GM18951 (cell line): ENCODE results near the gene FAM83G.

Experiments used
- POLR2A ChIP-seq: IDR thresholded peaks from 4 replicates; pipeline ENCODE4 v1.6.1; 2011; ENCODE audit warnings: mild to moderate bottlenecking; ENCODE audit not compliant: insufficient read length, insufficient read depth; ENCODE audit errors: extremely low read depth
- in situ Hi-C: fragments of 300-500 bp; cut with MboI; formaldehyde crosslinking; loops from one replicate; pipeline ENCODE4 v1.12.0; 2022; ENCODE audit warnings: low sequenced_read_pairs, mixed read lengths, inconsistent platforms; ENCODE audit not compliant: unreplicated experiment

The FAM83G gene

GRCh38 chr17:18993905-18994526 lies 10.5 kb downstream of the FAM83G start:
- TF ChIP-seq POLR2A, result no peak
- in situ Hi-C loops, result no loop called here

- in situ Hi-C loops, result no loop called here
- no peak for TF ChIP-seq POLR2A
These were observed 12.0 kb downstream of the FAM83G start for GRCh38 chr17:18992454-18993130.

- no peak for TF ChIP-seq POLR2A
- in situ Hi-C loops, result no loop called here
These were observed 12.8 kb downstream of the FAM83G start for GRCh38 chr17:18991531-18992315.

- in situ Hi-C loops, result no loop called here
- no peak for TF ChIP-seq POLR2A
These were observed 14.2 kb downstream of the FAM83G start for GRCh38 chr17:18990331-18990730.

GRCh38 chr17:18988546-18989173 lies 15.9 kb downstream of the FAM83G start:
- in situ Hi-C loops, result no loop called here
- no peak for TF ChIP-seq POLR2A

- in situ Hi-C loops, result no loop called here
These were observed 16.6 kb downstream of the FAM83G start for GRCh38 chr17:18987862-18988545.

GRCh38 chr17:18987230-18987610 lies 17.3 kb downstream of the FAM83G start:
- in situ Hi-C loops, result no loop called here
- no peak for TF ChIP-seq POLR2A

More at GRCh38 chr17:18987862-18988545, 16.6 kb downstream of the FAM83G start:
- TF ChIP-seq POLR2A, result no peak

- in situ Hi-C loops, result no loop called here
- TF ChIP-seq POLR2A, result no peak
These were observed 17.9 kb downstream of the FAM83G start for GRCh38 chr17:18986541-18987229.

GRCh38 chr17:18985475-18985874 lies 19.1 kb downstream of the FAM83G start:
- TF ChIP-seq POLR2A, result no peak
- in situ Hi-C loops, result no loop called here

GRCh38 chr17:18984273-18985114 lies 20.1 kb downstream of the FAM83G start:
- TF ChIP-seq POLR2A, result no peak
- in situ Hi-C loops, result no loop called here

- TF ChIP-seq POLR2A, result no peak
- in situ Hi-C loops, result no loop called here
These were observed 22.7 kb downstream of the FAM83G start for GRCh38 chr17:18981642-18982424.
